Esophagus squamous epithelium (tissue), 4 donors: ENCODE results near the gene SLC4A4.

Experiments
- POLR2A ChIP-seq, 4 donors: fragments of 450-650 bp; IDR thresholded peaks; one replicate each; pipeline ENCODE4 v1.6.1; 2017; ENCODE audit warnings: antibody characterized with exemption in 4 of 4, mild to moderate bottlenecking in 4 of 4, moderate library complexity in 3 of 4
- TF ChIP-seq, protein P1 (sequence below), 6 experiments: fragments of 450-650 bp in 4 of 6; fragments of 200-600 bp in 2 of 6; sonication (generic) in 2 of 6; IDR thresholded peaks; one replicate each; pipeline ENCODE4 v1.5.1; 2016 to 2019; ENCODE audit warnings: antibody characterized with exemption in 6 of 6, mild to moderate bottlenecking in 4 of 6, moderate library complexity in 4 of 6

DNA sequence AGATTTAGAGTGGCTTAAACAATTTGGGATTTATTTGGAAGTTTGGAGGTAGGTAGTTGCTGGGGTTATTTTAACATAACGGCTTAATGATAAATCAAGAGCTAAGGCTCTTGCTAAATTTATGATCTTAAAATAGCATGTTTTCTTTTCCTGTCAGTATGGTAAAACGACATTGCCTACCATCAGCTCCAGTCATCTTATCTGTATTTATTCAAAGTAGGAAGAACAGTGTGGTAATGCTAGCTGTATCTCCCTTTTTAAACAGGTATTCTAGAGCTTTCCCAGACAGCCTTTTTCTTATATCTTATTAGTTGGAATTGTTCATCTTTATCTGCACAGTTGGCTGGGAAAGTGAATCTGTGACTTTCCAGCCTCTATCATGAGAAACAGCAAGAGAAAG is 110.2 kb downstream of the SLC4A4 start:
- TF ChIP-seq, protein P1, sequence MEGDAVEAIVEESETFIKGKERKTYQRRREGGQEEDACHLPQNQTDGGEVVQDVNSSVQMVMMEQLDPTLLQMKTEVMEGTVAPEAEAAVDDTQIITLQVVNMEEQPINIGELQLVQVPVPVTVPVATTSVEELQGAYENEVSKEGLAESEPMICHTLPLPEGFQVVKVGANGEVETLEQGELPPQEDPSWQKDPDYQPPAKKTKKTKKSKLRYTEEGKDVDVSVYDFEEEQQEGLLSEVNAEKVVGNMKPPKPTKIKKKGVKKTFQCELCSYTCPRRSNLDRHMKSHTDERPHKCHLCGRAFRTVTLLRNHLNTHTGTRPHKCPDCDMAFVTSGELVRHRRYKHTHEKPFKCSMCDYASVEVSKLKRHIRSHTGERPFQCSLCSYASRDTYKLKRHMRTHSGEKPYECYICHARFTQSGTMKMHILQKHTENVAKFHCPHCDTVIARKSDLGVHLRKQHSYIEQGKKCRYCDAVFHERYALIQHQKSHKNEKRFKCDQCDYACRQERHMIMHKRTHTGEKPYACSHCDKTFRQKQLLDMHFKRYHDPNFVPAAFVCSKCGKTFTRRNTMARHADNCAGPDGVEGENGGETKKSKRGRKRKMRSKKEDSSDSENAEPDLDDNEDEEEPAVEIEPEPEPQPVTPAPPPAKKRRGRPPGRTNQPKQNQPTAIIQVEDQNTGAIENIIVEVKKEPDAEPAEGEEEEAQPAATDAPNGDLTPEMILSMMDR (IDR thresholded peaks at IDR 0.05), result no peak
- no peak for TF ChIP-seq POLR2A (IDR thresholded peaks at IDR 0.05)
